Measurements from ENCODE around the gene NTM.

The NTM gene

GRCh38 chr11:132140056-132140455, 769.6 kb downstream of the NTM start:
- no peak for DNase-seq (ENCODE audit: low read depth in 2 of 2)

GRCh38 chr11:132142121-132142520, 771.7 kb downstream of the NTM start:
- no peak for DNase-seq (ENCODE audit: low read depth in 2 of 2)

GRCh38 chr11:132142554-132142953, 772.1 kb downstream of the NTM start:
- DNase-seq (ENCODE audit: low read depth in 2 of 2) = no peak

- DNase-seq (ENCODE audit: low read depth in 2 of 2) = no peak
These were observed 777.0 kb downstream of the NTM start for GRCh38 chr11:132147464-132147863.

GRCh38 chr11:132154781-132155180, 784.4 kb downstream of the NTM start:
- no peak for DNase-seq (ENCODE audit: low read depth in 2 of 2)

- no peak for DNase-seq (ENCODE audit: low read depth in 2 of 2)
These were observed 787.7 kb downstream of the NTM start for GRCh38 chr11:132158091-132158490.

- DNase-seq (ENCODE audit: low read depth in 2 of 2) = no peak
These were observed 788.3 kb downstream of the NTM start for GRCh38 chr11:132158696-132159095.

GRCh38 chr11:132161403-132162078, 791.1 kb downstream of the NTM start:
- DNase-seq (ENCODE audit: low read depth in 2 of 2) = no peak

- DNase-seq (ENCODE audit: low read depth in 2 of 2) = no peak
These were observed 798.0 kb downstream of the NTM start for GRCh38 chr11:132168344-132168981.

GRCh38 chr11:132171031-132171430, 800.6 kb downstream of the NTM start:
- DNase-seq (ENCODE audit: low read depth in 2 of 2) = no peak

GRCh38 chr11:132174362-132175255, 804.2 kb downstream of the NTM start:
- DNase-seq (ENCODE audit: low read depth in 2 of 2) = no peak

GRCh38 chr11:132177106-132177505, 806.7 kb downstream of the NTM start:
- DNase-seq (ENCODE audit: low read depth in 2 of 2) = no peak

GRCh38 chr11:132184079-132184478, 813.7 kb downstream of the NTM start:
- no peak for DNase-seq (ENCODE audit: low read depth in 2 of 2)

GRCh38 chr11:132185726-132186592, 815.5 kb downstream of the NTM start:
- DNase-seq (ENCODE audit: low read depth in 2 of 2) = no peak

GRCh38 chr11:132186699-132187098, 816.3 kb downstream of the NTM start:
- no peak for DNase-seq (ENCODE audit: low read depth in 2 of 2)

GRCh38 chr11:132187386-132187785, 817.0 kb downstream of the NTM start:
- no peak for DNase-seq (ENCODE audit: low read depth in 2 of 2)

- DNase-seq (ENCODE audit: low read depth in 2 of 2) = no peak
These were observed 817.4 kb downstream of the NTM start for GRCh38 chr11:132187814-132188213.

- no peak for DNase-seq (ENCODE audit: low read depth in 2 of 2)
These were observed 826.5 kb downstream of the NTM start for GRCh38 chr11:132196928-132197327.

- DNase-seq (ENCODE audit: low read depth in 2 of 2) = no peak
These were observed 830.0 kb downstream of the NTM start for GRCh38 chr11:132200353-132200936.

- no peak for DNase-seq (ENCODE audit: low read depth in 2 of 2)
These were observed 832.2 kb downstream of the NTM start for GRCh38 chr11:132202621-132203020.

GRCh38 chr11:132205006-132205405, 834.6 kb downstream of the NTM start:
- no peak for DNase-seq (ENCODE audit: low read depth in 2 of 2)
